ENCODE measurements around the gene TMEM116.

The TMEM116 gene

DNA sequence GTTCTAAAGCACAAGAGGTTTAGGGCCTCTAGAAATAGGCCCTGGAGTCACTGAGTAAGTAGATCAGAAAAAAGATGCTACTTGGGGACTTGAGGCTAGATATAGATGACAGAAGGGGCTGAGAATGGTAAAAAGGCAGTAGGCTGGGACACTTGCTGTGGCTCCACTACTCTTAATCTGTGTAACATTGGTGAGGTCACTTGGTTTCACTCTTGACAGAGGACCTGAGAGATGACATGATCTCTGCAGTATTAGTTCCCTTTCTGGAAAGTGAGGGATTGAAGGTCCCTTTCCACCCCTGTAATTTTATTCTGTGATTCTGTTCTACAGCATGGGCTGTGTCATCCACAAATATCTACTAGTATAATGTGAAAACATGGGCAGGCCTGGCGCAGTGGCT is 131.2 kb downstream of the TMEM116 start:
- TF ChIP-seq, protein P1, sequence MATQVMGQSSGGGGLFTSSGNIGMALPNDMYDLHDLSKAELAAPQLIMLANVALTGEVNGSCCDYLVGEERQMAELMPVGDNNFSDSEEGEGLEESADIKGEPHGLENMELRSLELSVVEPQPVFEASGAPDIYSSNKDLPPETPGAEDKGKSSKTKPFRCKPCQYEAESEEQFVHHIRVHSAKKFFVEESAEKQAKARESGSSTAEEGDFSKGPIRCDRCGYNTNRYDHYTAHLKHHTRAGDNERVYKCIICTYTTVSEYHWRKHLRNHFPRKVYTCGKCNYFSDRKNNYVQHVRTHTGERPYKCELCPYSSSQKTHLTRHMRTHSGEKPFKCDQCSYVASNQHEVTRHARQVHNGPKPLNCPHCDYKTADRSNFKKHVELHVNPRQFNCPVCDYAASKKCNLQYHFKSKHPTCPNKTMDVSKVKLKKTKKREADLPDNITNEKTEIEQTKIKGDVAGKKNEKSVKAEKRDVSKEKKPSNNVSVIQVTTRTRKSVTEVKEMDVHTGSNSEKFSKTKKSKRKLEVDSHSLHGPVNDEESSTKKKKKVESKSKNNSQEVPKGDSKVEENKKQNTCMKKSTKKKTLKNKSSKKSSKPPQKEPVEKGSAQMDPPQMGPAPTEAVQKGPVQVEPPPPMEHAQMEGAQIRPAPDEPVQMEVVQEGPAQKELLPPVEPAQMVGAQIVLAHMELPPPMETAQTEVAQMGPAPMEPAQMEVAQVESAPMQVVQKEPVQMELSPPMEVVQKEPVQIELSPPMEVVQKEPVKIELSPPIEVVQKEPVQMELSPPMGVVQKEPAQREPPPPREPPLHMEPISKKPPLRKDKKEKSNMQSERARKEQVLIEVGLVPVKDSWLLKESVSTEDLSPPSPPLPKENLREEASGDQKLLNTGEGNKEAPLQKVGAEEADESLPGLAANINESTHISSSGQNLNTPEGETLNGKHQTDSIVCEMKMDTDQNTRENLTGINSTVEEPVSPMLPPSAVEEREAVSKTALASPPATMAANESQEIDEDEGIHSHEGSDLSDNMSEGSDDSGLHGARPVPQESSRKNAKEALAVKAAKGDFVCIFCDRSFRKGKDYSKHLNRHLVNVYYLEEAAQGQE (IDR thresholded peaks at IDR 0.05; ENCODE audit: low read depth) = no peak
- TF ChIP-seq FOXM1 (IDR thresholded peaks at IDR 0.05; ENCODE audit: borderline replicate concordance, low read depth) = no peak

Data from Ishikawa (cell line).